WI38 (cell line): ENCODE measurements around the gene ARSA.
"Not testable (repeated sequence)": the region's sequence is repeated elsewhere in the genome, so short reads cannot be mapped to it uniquely, and the experiment has no call there.

ENCODE experiments used
- H3K4me3 ChIP-seq: 2 replicates; pipeline ENCODE4 v1.5.1; 2011; ENCODE audit warnings: low read depth, mild to moderate bottlenecking, control low read depth, low read length
- CTCF ChIP-seq: IDR thresholded peaks from 2 replicates; pipeline ENCODE4 v1.5.1; 2012; ENCODE audit warnings: low read depth, mild to moderate bottlenecking, control low read depth, low read length

ARSA gene

GRCh38 chr22:50612168-50612527 lies 15.8 kb downstream of the ARSA start:
- no peak for TF ChIP-seq CTCF

GRCh38 chr22:50611341-50612060 lies 16.5 kb downstream of the ARSA start:
- H3K4me3 ChIP-seq = no peak overlapping the region
- TF ChIP-seq CTCF = no peak

More at GRCh38 chr22:50612168-50612527, 15.8 kb downstream of the ARSA start:
- H3K4me3 ChIP-seq = no peak overlapping the region

- no peak for TF ChIP-seq CTCF
- H3K4me3 ChIP-seq = no peak overlapping the region
These were observed 17.4 kb downstream of the ARSA start for GRCh38 chr22:50610581-50610980.

- H3K4me3 ChIP-seq = no peak overlapping the region
- no peak for TF ChIP-seq CTCF
These were observed 17.9 kb downstream of the ARSA start for GRCh38 chr22:50610041-50610451.

- no peak overlapping the region for H3K4me3 ChIP-seq
- TF ChIP-seq CTCF = no peak
These were observed 18.4 kb downstream of the ARSA start for GRCh38 chr22:50609599-50609998.

- no peak for TF ChIP-seq CTCF
- H3K4me3 ChIP-seq = no peak overlapping the region
These were observed 19.0 kb downstream of the ARSA start for GRCh38 chr22:50608996-50609395.

GRCh38 chr22:50608058-50608840 lies 19.7 kb downstream of the ARSA start:
- H3K4me3 ChIP-seq = not testable (repeated sequence)

- TF ChIP-seq CTCF = no peak
- H3K4me3 ChIP-seq = no peak overlapping the region
These were observed 20.3 kb downstream of the ARSA start for GRCh38 chr22:50607659-50608020.
